GM12872 (cell line): Measurements from ENCODE around the gene HERC4.

Experiments
- CTCF ChIP-seq: IDR thresholded peaks from 3 replicates; pipeline ENCODE4 v1.5.1; 2011; ENCODE audit warnings: low read depth, mild to moderate bottlenecking, low read length, moderate library complexity; ENCODE audit not compliant: insufficient read depth

HERC4 gene

GRCh38 chr10:67936416-67936815, 138.7 kb downstream of the HERC4 start:
- TF ChIP-seq CTCF: no peak

GRCh38 chr10:67935223-67935622, 139.9 kb downstream of the HERC4 start:
- TF ChIP-seq CTCF: no peak

GRCh38 chr10:67934336-67934735, 140.7 kb downstream of the HERC4 start:
- no peak for TF ChIP-seq CTCF

- TF ChIP-seq CTCF: no peak
Observed at GRCh38 chr10:67933199-67933598, 141.9 kb downstream of the HERC4 start.

GRCh38 chr10:67926951-67927350, 148.1 kb downstream of the HERC4 start:
- TF ChIP-seq CTCF: no peak

- no peak for TF ChIP-seq CTCF
Observed at GRCh38 chr10:67925449-67926005, 149.6 kb downstream of the HERC4 start.

GRCh38 chr10:67924136-67924535, 150.9 kb downstream of the HERC4 start:
- no peak for TF ChIP-seq CTCF

GRCh38 chr10:67923551-67923950, 151.5 kb downstream of the HERC4 start:
- no peak for TF ChIP-seq CTCF
